HG02642 (cell line): ENCODE measurements around the gene SLC37A3.
"Not testable (repeated sequence)": the region's sequence is repeated elsewhere in the genome, so short reads cannot be mapped to it uniquely, and the experiment has no call there.

Experiments used
- ATAC-seq: cut with Tn5 transposase; IDR thresholded peaks from one replicate; pipeline ENCODE4 v1.9.1; 2021; ENCODE audit warnings: mild to moderate bottlenecking; ENCODE audit not compliant: unreplicated experiment, poor library complexity

Gene SLC37A3

GRCh38 chr7:140317597-140317996, 80.7 kb downstream of the SLC37A3 start:
- no peak for ATAC-seq

DNA sequence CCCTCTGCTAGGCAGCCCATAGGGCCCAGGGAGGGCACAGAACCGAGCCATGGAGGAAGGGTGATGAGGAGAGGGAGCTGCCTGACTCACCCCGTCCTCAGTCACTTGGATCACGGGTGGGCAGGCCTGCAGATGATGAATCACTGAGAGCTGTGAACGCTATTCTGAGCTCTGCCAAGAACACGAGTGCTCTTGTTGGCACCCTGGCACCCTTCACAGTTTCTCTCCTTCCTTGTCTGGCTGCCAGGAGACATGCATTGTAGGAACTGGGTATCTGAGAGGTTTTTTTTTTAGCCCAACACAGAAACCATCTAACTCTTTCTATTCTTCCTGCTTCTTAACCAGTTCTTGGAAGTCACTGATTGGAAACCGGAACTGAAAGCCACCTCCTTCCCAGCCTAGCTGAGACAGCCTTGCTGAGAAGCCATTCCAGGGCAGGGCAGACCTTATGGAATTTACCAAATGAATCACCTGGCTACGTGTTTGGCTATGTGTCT, 82.1 kb downstream of the SLC37A3 start:
- ATAC-seq: no peak

DNA sequence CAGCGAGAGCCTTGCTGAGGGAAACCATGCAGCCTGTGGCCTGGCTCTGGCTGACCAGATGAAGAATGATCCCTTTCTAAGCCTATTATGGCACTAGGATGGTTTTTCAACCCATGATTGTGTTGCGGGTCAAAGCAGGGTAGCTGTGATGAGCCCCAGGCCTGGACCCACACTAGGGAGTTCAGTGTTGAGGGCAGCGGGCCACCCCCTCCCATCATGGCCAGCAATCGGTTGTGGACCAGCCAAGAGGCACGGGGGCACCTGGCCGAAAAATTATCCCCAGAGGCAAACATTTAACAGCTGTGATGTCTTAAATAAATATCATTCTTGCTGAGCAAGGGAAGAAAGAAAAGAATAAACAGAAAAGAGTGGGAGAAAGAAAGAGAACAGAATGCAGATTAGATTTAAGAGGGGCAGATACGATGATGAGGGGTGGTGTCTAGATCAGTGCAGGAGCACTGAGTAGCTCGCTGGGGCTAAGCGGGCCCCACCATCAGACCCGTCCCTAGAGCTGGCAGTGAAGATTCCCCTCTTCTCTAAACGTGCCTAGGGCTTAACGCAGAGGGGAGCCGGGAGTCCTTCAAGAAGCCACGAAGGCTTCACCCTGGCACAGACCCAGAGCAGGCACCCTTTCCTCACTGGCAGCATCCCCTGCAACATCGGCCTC, 82.7 kb downstream of the SLC37A3 start:
- ATAC-seq: no peak

GRCh38 chr7:140314573-140315480, 83.5 kb downstream of the SLC37A3 start:
- no peak for ATAC-seq

GRCh38 chr7:140312141-140312846, 86.0 kb downstream of the SLC37A3 start:
- no peak for ATAC-seq

DNA sequence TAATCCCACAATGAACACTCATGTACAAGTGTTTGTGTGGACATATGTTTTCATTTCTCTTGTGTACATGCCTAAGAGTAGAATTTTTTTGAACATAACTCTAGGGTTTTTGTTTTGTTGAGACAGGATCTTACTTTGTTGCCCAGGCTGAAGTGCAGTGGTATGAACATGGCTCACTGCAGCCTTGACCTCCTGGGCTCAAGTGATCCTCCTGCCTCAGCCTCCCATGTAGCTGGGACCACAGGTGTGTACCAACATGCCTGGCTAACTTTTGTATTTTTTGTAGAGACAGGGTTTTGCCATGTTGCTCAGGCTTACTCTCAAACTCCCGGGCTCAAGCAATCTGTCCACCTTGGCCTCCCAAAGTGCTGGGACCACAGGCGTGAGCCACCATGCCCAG, 87.2 kb downstream of the SLC37A3 start:
- ATAC-seq: not testable (repeated sequence)

DNA sequence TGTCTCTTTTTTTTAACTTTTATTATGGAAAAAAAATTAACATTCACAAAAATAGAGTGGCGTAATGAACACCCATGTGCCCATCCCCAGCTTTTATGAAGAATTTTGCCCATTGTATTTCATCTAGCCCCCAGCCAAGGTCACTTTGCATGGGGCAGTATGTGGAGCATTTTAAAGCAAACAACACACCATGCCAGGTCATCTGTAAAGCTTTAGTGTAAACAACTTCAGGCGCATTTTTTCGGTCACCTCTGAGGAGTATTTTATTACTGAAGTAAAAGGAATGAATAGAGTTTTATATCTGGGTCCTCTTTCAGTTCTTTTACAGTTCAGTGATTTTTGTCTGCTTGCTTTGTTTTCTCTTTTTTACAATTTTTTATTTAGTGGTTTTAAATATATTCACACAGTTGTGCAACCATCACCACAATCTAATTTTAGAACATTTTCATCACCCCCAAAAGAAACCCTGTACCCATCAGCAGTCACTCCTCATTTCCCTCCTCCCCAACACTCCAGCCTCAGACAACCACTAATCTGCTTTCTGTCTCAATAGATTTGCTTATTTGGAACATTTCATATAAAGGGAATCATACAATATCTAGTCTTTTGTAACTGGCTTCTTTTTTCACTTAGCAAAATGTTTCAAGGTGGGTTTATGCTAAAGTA, 87.9 kb downstream of the SLC37A3 start:
- ATAC-seq: no peak

- no peak for ATAC-seq
These were observed 90.3 kb downstream of the SLC37A3 start for GRCh38 chr7:140308060-140308459.

GRCh38 chr7:140304191-140304799, 94.0 kb downstream of the SLC37A3 start:
- ATAC-seq: no peak

GRCh38 chr7:140300243-140301136, 97.8 kb downstream of the SLC37A3 start:
- no peak for ATAC-seq

GRCh38 chr7:140298213-140298612, 100.1 kb downstream of the SLC37A3 start:
- no peak for ATAC-seq

DNA sequence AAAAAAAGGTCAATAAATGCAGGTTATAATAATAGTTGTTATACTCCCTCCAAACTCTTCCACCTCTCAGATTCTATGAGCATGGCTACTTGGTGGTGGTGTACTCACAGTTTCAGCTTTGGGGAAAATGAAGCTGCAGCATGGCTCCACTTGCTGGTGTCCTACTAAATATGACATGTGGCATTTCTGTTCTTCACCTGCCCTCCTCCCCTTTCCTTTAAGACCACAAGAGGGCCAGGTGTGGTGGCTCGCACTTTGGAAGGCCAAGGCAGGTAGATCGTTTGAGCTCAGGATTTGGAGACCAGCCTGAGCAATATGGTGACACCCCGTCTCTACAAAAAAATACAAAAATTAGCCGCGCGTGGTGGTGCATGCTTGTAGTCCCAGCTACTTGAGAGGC, 101.1 kb downstream of the SLC37A3 start:
- ATAC-seq: no peak

GRCh38 chr7:140295224-140295738, 103.0 kb downstream of the SLC37A3 start:
- ATAC-seq: no peak

- no peak for ATAC-seq
These were observed 103.9 kb downstream of the SLC37A3 start for GRCh38 chr7:140294454-140294853.

DNA sequence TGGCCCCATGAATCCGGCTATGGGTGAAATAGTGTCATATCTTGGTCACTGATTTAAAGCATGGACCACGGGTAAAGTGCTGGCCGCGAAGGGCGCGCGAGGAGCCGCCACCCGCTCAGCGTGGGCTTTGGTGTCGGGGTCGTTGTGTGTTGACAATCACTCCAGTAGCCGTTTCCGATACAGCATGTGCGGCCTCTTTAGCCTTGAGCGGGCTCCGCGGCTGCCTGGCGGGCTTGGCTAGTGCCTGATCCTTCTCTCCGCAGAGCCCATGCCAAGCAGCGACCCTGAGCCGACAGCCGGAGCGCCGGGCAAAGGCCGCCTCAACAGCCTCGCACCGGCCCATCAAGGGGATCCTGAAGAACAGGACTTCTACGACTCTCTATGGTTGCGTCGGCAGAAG, 105.9 kb downstream of the SLC37A3 start:
- no peak for ATAC-seq

DNA sequence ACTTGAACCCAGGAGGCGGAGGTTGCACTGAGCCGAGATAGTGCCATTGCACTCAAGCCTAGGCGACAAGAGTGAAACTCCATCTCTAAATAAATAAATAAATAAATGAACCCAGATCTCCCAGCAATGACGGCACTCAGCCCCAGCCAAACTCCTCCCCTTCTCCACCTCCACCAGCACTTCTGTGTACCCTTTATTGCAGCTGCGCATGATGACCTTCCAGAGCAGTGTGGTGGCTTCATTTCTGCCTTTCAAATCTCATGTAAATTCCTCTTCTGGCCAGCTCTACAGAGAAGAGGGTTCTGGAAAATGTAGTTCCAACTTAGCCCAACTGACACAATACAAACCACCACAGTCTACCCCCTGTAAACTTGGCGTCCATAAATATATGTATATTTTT, 108.5 kb downstream of the SLC37A3 start:
- no peak for ATAC-seq

- ATAC-seq: no peak
These were observed 110.3 kb downstream of the SLC37A3 start for GRCh38 chr7:140287988-140288387.

DNA sequence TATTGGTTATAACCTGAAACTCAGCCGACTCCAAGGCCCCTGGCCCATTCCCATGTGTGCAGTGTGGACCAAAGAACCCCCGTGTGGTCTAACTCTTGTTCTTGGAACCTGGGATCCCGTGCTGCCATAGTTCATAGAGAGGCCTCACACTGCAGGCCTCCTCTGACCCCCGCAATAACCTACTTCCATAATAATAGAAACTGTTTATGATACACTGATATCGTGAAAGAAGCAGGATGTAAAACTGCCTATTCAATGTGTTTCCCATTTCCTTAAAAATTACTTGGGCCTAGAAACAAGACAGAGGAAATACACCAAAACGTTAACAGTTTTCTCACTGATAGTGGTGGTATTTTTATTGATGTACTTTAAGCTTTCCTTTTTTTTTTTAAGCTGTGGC, 112.4 kb downstream of the SLC37A3 start:
- ATAC-seq: no peak

- ATAC-seq: no peak
These were observed 114.3 kb downstream of the SLC37A3 start for GRCh38 chr7:140284062-140284461.
